Gastrocnemius medialis (tissue), 4 donors: Measurements from ENCODE around the gene ICAM4.

ENCODE experiments used
- CTCF ChIP-seq, 5 experiments: fragments of 450-650 bp in 3 of 5; fragments of 200-600 bp in 2 of 5; sonication (generic) in 2 of 5; IDR thresholded peaks in 4 of 5; conservative IDR thresholded peaks in 1 of 5; 1 replicate in 4 of 5; 2 replicates in 1 of 5; pipeline ENCODE4 v1.5.1; 2016 to 2019; ENCODE audit warnings: antibody characterized with exemption in 5 of 5, mild to moderate bottlenecking in 3 of 5, moderate library complexity in 3 of 5
- POLR2A ChIP-seq, 2 donors: fragments of 450-650 bp; IDR thresholded peaks; one replicate each; pipeline ENCODE4 v1.6.1; 2017; ENCODE audit warnings: antibody characterized with exemption in 2 of 2, mild to moderate bottlenecking in 2 of 2, moderate library complexity in 2 of 2

GRCh38 chr19:10328558-10329429, 42.0 kb downstream of the ICAM4 start:
- TF ChIP-seq CTCF (IDR thresholded peaks at IDR 0.05 in 4 of 5, conservative IDR thresholded peaks at IDR 0.05 in 1 of 5) (no peak), POLR2A (IDR thresholded peaks at IDR 0.05) (no peak)
